VCaP (cell line): Measurements from ENCODE around the gene UPP1.
"Not testable (repeated sequence)": the region's sequence is repeated elsewhere in the genome, so short reads cannot be mapped to it uniquely, and the experiment has no call there.

Experiments used
- H3K27ac ChIP-seq: fragments of 450-650 bp; 2 replicates; pipeline ENCODE4 v1.5.1; 2017
- TF ChIP-seq, protein P1 (sequence below): fragments of 450-650 bp; conservative IDR thresholded peaks from 2 replicates; pipeline ENCODE4 v1.5.1; 2017; ENCODE audit warnings: mild to moderate bottlenecking, moderate library complexity

UPP1 gene

GRCh38 chr7:48074204-48074654 is 14.8 kb upstream of the UPP1 start:
- TF ChIP-seq, protein P1, sequence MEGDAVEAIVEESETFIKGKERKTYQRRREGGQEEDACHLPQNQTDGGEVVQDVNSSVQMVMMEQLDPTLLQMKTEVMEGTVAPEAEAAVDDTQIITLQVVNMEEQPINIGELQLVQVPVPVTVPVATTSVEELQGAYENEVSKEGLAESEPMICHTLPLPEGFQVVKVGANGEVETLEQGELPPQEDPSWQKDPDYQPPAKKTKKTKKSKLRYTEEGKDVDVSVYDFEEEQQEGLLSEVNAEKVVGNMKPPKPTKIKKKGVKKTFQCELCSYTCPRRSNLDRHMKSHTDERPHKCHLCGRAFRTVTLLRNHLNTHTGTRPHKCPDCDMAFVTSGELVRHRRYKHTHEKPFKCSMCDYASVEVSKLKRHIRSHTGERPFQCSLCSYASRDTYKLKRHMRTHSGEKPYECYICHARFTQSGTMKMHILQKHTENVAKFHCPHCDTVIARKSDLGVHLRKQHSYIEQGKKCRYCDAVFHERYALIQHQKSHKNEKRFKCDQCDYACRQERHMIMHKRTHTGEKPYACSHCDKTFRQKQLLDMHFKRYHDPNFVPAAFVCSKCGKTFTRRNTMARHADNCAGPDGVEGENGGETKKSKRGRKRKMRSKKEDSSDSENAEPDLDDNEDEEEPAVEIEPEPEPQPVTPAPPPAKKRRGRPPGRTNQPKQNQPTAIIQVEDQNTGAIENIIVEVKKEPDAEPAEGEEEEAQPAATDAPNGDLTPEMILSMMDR: no peak
- H3K27ac ChIP-seq: no peak overlapping the region

DNA sequence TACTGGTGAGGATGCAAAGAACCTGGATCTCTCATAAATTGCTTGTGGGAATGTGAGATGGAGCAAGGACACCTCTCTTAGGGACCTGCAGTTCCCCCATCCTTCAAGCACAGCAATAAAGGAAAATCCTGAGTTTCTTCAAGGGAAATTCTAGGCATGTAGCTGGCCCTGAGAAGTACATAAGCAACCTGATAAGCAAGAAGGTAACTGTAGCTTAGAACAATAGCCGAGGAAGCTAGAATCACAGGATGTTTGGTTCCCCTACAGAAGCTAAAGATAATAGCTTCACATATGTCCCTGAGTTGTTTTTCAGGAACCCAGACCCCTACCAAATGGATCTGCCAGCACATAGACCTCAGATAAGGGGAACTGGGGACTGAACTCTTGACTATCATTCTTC is 11.6 kb upstream of the UPP1 start:
- TF ChIP-seq, protein P1: no peak
- H3K27ac ChIP-seq: no peak overlapping the region

- TF ChIP-seq, protein P1: no peak
- H3K27ac ChIP-seq: no peak overlapping the region
Measured at GRCh38 chr7:48078470-48078869, 10.6 kb upstream of the UPP1 start.

GRCh38 chr7:48082378-48082777 is 6.7 kb upstream of the UPP1 start:
- not testable (repeated sequence) for H3K27ac ChIP-seq

DNA sequence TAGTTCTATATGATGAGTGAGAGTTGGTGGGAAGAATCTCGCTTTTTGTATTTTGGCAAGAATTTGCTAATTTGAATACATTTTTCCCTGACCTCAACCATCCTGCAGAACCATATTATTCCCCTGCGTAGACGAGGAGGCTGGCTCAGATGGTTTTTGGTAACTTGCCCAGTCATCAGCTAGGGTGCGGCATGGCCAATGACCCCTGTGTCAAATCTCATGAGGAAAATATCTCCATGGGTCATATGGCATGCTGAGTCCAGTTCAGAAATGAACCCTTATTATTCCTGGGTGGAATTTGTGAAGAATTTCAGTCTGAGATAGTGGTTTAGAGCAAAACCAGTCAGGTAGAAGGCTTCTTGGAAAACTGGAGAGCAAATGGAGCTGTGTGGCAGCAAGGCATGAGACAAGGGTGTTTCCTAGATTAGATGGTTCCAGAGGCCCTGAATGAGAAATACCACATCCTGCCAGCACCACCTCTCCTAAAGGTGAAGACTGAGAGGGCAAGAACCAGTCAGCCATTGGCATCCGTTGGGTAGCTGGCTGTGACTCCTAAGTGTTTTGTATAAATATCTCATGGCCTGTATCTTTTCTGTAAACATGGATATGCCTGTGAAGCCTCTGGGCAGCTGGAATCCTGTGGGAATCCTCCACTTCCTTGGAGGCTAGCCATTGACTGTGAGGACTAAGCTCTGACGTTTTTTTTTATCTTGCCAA is 5.8 kb upstream of the UPP1 start:
- H3K27ac ChIP-seq: no peak overlapping the region
- TF ChIP-seq, protein P1: no peak

DNA sequence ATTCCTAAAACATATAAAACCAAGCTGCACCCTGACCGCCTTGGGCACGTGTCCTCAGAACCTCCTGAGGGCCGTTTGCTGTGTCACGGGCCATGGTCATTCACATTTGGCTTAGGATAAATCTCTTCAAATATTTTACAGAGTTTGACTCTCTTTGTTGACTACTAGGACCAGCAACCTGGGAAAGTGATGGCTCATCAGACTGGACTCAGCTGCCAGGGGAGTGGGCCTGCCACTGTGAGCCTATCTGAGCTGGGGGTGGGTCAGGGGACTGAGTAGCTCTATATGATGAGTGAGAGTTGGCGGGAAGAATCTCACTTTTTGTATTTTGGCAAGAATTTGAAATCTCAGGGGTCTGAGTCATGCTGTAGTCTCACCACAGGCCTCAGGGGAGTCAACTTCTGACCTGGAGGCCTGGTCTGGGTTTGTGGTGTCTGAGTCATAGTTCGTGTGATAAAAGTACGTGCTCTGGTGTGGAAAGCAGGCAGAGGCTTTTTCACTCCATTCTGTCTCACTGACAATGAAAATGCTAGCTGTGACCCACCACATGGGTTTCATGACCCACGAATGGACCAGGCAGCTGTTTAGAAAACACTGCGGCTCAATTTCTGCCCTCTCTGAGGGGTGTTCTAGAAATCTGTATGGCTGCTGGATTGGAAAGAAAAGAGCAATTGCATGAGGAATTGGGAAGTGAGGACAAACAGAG is 4.2 kb upstream of the UPP1 start:
- TF ChIP-seq, protein P1: no peak
- no peak overlapping the region for H3K27ac ChIP-seq

DNA sequence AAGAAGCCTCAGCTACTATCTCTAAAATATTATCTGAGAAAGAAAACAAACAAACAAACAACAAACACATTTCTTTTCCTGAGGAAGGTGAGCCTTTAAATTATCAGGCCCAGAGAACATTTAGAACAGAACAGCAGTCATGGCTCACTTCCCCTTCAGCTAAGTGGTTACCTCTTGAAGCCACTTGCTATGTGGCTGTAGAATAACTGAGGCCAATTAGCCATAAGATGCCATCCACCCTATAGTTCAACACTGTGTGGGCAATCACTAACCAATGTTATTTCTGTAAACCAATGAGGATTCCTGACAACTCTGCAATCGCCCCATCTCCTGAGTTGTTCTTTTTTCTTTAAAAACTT is 3.7 kb upstream of the UPP1 start:
- TF ChIP-seq, protein P1: no peak

GRCh38 chr7:48085942-48086341 is 3.1 kb upstream of the UPP1 start:
- no peak overlapping the region for H3K27ac ChIP-seq
- TF ChIP-seq, protein P1: no peak

More for the DNA sequence above, 3.7 kb upstream of the UPP1 start:
- H3K27ac ChIP-seq: no peak overlapping the region
